HG03103 (cell line): ENCODE measurements around the gene MRGPRX1.
"Not testable (repeated sequence)": the region's sequence is repeated elsewhere in the genome, so short reads cannot be mapped to it uniquely, and the experiment has no call there.

Experiments used
- ATAC-seq: cut with Tn5 transposase; IDR thresholded peaks from one replicate; pipeline ENCODE4 v1.9.1; 2021; ENCODE audit warnings: low read depth; ENCODE audit not compliant: unreplicated experiment

MRGPRX1 gene

GRCh38 chr11:18939314-18939713 is at the start of gene MRGPRX1:
Gene MRGPRX1 (minus strand): TSS chr11:18939414. CDS start chr11:18934784, 4,630 bp downstream.
- ATAC-seq: no peak

GRCh38 chr11:18987454-18988231 is 48.4 kb upstream of the MRGPRX1 start:
- ATAC-seq: no peak

- no peak for ATAC-seq
Measured at GRCh38 chr11:18986744-18987143, 47.5 kb upstream of the MRGPRX1 start.

- ATAC-seq: no peak
Measured at GRCh38 chr11:18981897-18982296, 42.7 kb upstream of the MRGPRX1 start.

- ATAC-seq: no peak
Measured at GRCh38 chr11:18974192-18974591, 35.0 kb upstream of the MRGPRX1 start.

- no peak for ATAC-seq
Measured at GRCh38 chr11:18972336-18972735, 33.1 kb upstream of the MRGPRX1 start.

- no peak for ATAC-seq
Measured at GRCh38 chr11:18969720-18970119, 30.5 kb upstream of the MRGPRX1 start.

- ATAC-seq: no peak
Measured at GRCh38 chr11:18958221-18958910, 19.2 kb upstream of the MRGPRX1 start.

- ATAC-seq: no peak
Measured at GRCh38 chr11:18956630-18957029, 17.4 kb upstream of the MRGPRX1 start.

GRCh38 chr11:18936002-18936673 is 3.1 kb downstream of the MRGPRX1 start:
- no peak for ATAC-seq

GRCh38 chr11:18934195-18934814 is 4.9 kb downstream of the MRGPRX1 start:
- no peak for ATAC-seq

- no peak for ATAC-seq
Measured at GRCh38 chr11:18927550-18928322, 11.5 kb downstream of the MRGPRX1 start.

- not testable (repeated sequence) for ATAC-seq
Measured at GRCh38 chr11:18925426-18925825, 13.8 kb downstream of the MRGPRX1 start.

- no peak for ATAC-seq
Measured at GRCh38 chr11:18912883-18913282, 26.3 kb downstream of the MRGPRX1 start.

- no peak for ATAC-seq
Measured at GRCh38 chr11:18907391-18907790, 31.8 kb downstream of the MRGPRX1 start.

GRCh38 chr11:18900637-18901036 is 38.6 kb downstream of the MRGPRX1 start:
- ATAC-seq: not testable (repeated sequence)

- ATAC-seq: not testable (repeated sequence)
Measured at GRCh38 chr11:18900151-18900611, 39.0 kb downstream of the MRGPRX1 start.

GRCh38 chr11:18891712-18892111 is 47.5 kb downstream of the MRGPRX1 start:
- not testable (repeated sequence) for ATAC-seq

GRCh38 chr11:18890615-18891014 is 48.6 kb downstream of the MRGPRX1 start:
- ATAC-seq: no peak
